OCI-LY1 (cell line): ENCODE results near the gene ARL5C.

ENCODE experiments used
- H2AFZ ChIP-seq: fragments of 200-600 bp; sonication (generic), shearing (Covaris generic); 2 replicates; pipeline ENCODE4 v1.6.0; 2014; ENCODE audit warnings: antibody characterized with exemption, mild to moderate bottlenecking, low read length
- H3F3A ChIP-seq: fragments of 200-600 bp; sonication (generic), shearing (Covaris generic); 2 replicates; pipeline ENCODE4 v1.6.0; 2014; ENCODE audit warnings: mild to moderate bottlenecking, antibody characterized with exemption, low read length, moderate library complexity; ENCODE audit not compliant: insufficient read depth
- H3K27ac ChIP-seq: fragments of 200-600 bp; sonication (generic); 2 replicates; pipeline ENCODE4 v1.5.1; 2014; ENCODE audit warnings: low read length, mixed run types, mild to moderate bottlenecking, low read depth; ENCODE audit not compliant: poor library complexity, severe bottlenecking
- H3K27me3 ChIP-seq: fragments of 200-600 bp; sonication (generic); 2 replicates; pipeline ENCODE4 v1.6.0; 2014; ENCODE audit warnings: antibody characterized with exemption, mild to moderate bottlenecking, low read length, moderate library complexity; ENCODE audit not compliant: insufficient read depth
- H3K36me3 ChIP-seq: fragments of 200-600 bp; sonication (generic); 2 replicates; pipeline ENCODE4 v1.6.1; 2014; ENCODE audit warnings: mild to moderate bottlenecking, antibody characterized with exemption, low read length, moderate library complexity, mixed read lengths; ENCODE audit not compliant: insufficient read depth
- H3K4me1 ChIP-seq: fragments of 200-600 bp; sonication (generic); 2 replicates; pipeline ENCODE4 v1.5.1; 2014; ENCODE audit warnings: mild to moderate bottlenecking, low read length, moderate library complexity; ENCODE audit not compliant: insufficient read depth, severe bottlenecking
- H3K4me2 ChIP-seq: fragments of 200-600 bp; sonication (generic), shearing (Covaris generic); 2 replicates; pipeline ENCODE4 v1.6.1; 2014; ENCODE audit warnings: low read length
- H3K4me3 ChIP-seq: fragments of 200-600 bp; sonication (generic); 2 replicates; pipeline ENCODE4 v1.5.1; 2014; ENCODE audit warnings: low read length, low read depth, mild to moderate bottlenecking, mixed read lengths; ENCODE audit not compliant: poor library complexity, severe bottlenecking
- H3K79me2 ChIP-seq: fragments of 200-600 bp; shearing (Covaris generic); 2 replicates; pipeline ENCODE4 v1.6.1; 2016; ENCODE audit warnings: mixed run types, low read length, mixed read lengths; ENCODE audit not compliant: insufficient read depth
- H3K9ac ChIP-seq: fragments of 200-600 bp; sonication (generic), shearing (Covaris generic); 2 replicates; pipeline ENCODE4 v1.6.1; 2014; ENCODE audit warnings: mild to moderate bottlenecking, low read length, mixed read lengths
- H3K9me2 ChIP-seq: fragments of 200-600 bp; sonication (generic), shearing (Covaris generic); 2 replicates; pipeline ENCODE4 v1.6.1; 2014; ENCODE audit warnings: low read depth, mild to moderate bottlenecking, low read length, mixed read lengths
- H3K9me3 ChIP-seq: fragments of 200-600 bp; shearing (Covaris generic); 2 replicates; pipeline ENCODE4 v1.6.1; 2014; ENCODE audit warnings: low read length, mixed read lengths
- H4K20me1 ChIP-seq: fragments of 200-600 bp; sonication (generic), shearing (Covaris generic); 2 replicates; pipeline ENCODE4 v1.6.0; 2016; ENCODE audit warnings: mild to moderate bottlenecking, low read length; ENCODE audit not compliant: insufficient read depth
- EZH2 ChIP-seq: fragments of 200-600 bp; sonication (generic), shearing (Covaris generic); IDR thresholded peaks from 2 replicates; pipeline ENCODE4 v1.8.0; 2017; ENCODE audit warnings: borderline replicate concordance, mixed run types, mild to moderate bottlenecking, antibody characterized with exemption, low read length, moderate library complexity, mixed read lengths
- TF ChIP-seq, protein P1 (sequence below): fragments of 200-600 bp; sonication (generic), shearing (Covaris generic); IDR thresholded peaks from 2 replicates; pipeline ENCODE4 v1.5.1; 2017; ENCODE audit warnings: mild to moderate bottlenecking, antibody characterized with exemption, low read length, moderate library complexity, mixed read lengths

The ARL5C gene

DNA sequence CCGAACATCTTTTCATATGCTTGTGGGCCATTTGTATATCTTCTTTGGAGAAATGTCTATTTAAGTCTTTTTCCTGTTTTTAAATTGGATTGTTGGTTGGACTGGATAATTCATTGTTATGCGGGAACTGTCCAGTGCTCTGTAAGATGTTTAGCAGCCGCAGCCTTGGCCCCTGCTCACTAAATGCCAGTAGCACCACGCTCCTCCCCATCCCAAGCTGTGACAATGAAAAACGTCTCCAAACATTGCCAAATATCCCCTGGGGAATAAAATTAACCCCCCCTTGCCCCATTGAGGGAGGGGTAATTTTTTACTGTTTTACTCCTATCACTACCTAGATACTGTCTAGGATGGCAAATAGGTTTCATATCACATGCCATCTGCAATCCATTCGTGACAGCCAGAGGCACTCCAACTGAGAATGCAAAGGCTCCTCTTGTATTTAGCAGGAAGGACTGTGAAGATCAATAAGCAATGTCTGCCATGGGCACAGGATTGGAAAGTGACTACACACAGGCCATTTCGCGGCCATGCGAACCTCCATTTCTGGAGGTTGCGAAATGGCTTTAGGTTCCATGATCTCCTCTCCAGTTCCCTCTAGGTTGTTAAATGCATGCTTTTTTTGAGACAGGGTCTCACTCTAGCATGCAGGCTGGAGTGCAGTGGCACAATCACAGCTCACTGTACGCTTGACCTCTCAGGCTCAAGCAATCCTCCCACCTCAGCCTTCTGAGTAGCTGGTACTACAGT, 23.9 kb downstream of the ARL5C start:
- H3K4me3 ChIP-seq: no peak overlapping the region
- no peaks in the 10 kb centered on the region for H4K20me1 ChIP-seq
- no peaks in the 10 kb centered on the region for H3K79me2 ChIP-seq
- H3K36me3 ChIP-seq: no peaks in the 10 kb centered on the region
- no peaks in the 10 kb centered on the region for H3K9me2 ChIP-seq
- no peak overlapping the region for H3K27ac ChIP-seq
- H3K9ac ChIP-seq: no peak overlapping the region
- TF ChIP-seq, protein P1, sequence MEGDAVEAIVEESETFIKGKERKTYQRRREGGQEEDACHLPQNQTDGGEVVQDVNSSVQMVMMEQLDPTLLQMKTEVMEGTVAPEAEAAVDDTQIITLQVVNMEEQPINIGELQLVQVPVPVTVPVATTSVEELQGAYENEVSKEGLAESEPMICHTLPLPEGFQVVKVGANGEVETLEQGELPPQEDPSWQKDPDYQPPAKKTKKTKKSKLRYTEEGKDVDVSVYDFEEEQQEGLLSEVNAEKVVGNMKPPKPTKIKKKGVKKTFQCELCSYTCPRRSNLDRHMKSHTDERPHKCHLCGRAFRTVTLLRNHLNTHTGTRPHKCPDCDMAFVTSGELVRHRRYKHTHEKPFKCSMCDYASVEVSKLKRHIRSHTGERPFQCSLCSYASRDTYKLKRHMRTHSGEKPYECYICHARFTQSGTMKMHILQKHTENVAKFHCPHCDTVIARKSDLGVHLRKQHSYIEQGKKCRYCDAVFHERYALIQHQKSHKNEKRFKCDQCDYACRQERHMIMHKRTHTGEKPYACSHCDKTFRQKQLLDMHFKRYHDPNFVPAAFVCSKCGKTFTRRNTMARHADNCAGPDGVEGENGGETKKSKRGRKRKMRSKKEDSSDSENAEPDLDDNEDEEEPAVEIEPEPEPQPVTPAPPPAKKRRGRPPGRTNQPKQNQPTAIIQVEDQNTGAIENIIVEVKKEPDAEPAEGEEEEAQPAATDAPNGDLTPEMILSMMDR: no peak
- TF ChIP-seq EZH2: no peak
- no peaks in the 10 kb centered on the region for H3K4me1 ChIP-seq
- no peaks in the 10 kb centered on the region for H3K9me3 ChIP-seq
- peaks cover 4% of the 10 kb centered on the region; the same call in 1 of the 2 replicates for H3K27me3 ChIP-seq
- no peak overlapping the region for H2AFZ ChIP-seq
- no peaks in the 10 kb centered on the region for H3F3A ChIP-seq
- H3K4me2 ChIP-seq: no peak overlapping the region

DNA sequence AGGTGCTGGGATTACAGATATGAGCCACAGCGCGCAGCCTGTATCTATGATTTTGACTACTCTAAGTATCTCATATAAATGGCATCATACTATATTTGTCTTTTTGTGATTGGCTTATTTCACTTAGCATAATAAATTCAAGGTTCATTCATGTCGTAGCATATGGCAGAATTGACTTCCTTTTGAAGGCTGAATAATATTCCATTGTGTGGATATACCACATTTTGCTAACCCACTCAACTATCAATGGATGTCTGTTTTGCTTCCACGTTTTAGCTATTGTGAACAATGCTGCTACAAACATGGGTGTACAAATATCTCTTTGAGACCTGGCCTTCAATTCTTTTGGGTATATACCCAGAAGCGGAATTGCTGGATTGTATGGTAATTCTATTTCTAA, 24.7 kb downstream of the ARL5C start:
- Histone ChIP-seq H3K27me3 (peaks cover 4% of the 10 kb centered on the region; the same call in 1 of the 2 replicates), H3K9ac (no peak overlapping the region), H3K4me3 (no peak overlapping the region), H3F3A (no peaks in the 10 kb centered on the region), H3K4me2 (no peak overlapping the region), H3K36me3 (no peaks in the 10 kb centered on the region), H3K9me2 (no peaks in the 10 kb centered on the region), H3K27ac (no peak overlapping the region), H2AFZ (no peak overlapping the region), H3K79me2 (no peaks in the 10 kb centered on the region), H3K9me3 (no peaks in the 10 kb centered on the region), H3K4me1 (no peaks in the 10 kb centered on the region), H4K20me1 (no peaks in the 10 kb centered on the region)
- no peak for TF ChIP-seq EZH2
- TF ChIP-seq, protein P1: no peak

DNA sequence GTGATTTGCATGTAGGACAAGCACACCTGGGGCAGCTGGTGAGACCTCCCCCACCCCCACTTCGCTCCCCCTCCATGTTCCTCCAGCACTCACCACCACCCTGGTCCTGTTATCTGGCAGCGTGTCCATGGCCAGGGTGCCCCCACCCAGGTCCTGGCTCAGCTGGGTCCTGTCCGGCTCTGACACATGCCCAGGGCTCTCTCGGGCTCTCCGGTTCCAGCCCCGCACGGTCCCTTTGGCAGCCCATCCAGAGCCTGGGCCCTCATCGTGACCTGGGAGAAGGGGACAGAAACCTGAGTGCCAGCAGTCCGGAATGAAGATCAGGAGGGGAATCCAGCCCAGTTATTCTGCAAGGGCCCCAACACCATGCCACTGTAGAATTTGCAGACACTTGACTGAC, 26.4 kb downstream of the ARL5C start:
- no peaks in the 10 kb centered on the region for H3F3A ChIP-seq
- no peaks in the 10 kb centered on the region for H3K9me3 ChIP-seq
- H3K9me2 ChIP-seq: no peaks in the 10 kb centered on the region
- H2AFZ ChIP-seq: no peak overlapping the region
- H3K9ac ChIP-seq: no peak overlapping the region
- no peak overlapping the region for H3K27ac ChIP-seq
- H3K4me2 ChIP-seq: no peak overlapping the region
- TF ChIP-seq EZH2: no peak
- TF ChIP-seq, protein P1: no peak
- H3K79me2 ChIP-seq: no peaks in the 10 kb centered on the region
- H3K27me3 ChIP-seq: no peaks in the 10 kb centered on the region
- no peaks in the 10 kb centered on the region for H3K4me1 ChIP-seq
- no peaks in the 10 kb centered on the region for H3K36me3 ChIP-seq
- H3K4me3 ChIP-seq: no peak overlapping the region
- H4K20me1 ChIP-seq: no peaks in the 10 kb centered on the region
